ENCODE data around the gene CNTN5.

DNA sequence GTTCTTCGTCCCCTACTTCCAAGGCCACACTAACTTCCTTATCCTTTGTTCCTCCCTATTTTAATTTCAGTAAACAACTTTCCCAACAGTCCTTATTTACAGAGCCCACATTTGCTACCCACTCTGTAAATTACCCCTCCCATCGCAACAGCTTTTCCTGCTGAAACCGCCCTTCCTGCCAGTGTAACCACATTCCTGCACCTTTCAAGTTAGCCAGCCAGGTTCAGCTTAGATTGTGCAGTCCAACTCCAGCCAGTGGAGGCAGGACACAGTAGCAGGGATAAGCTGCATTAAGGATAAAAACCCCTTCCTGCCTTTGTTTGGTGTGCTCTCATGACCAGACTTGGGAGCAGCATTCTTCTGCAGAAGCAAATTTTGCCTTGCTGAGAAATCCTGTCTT, 898.0 kb downstream of the CNTN5 start:
- TF ChIP-seq, protein P1, sequence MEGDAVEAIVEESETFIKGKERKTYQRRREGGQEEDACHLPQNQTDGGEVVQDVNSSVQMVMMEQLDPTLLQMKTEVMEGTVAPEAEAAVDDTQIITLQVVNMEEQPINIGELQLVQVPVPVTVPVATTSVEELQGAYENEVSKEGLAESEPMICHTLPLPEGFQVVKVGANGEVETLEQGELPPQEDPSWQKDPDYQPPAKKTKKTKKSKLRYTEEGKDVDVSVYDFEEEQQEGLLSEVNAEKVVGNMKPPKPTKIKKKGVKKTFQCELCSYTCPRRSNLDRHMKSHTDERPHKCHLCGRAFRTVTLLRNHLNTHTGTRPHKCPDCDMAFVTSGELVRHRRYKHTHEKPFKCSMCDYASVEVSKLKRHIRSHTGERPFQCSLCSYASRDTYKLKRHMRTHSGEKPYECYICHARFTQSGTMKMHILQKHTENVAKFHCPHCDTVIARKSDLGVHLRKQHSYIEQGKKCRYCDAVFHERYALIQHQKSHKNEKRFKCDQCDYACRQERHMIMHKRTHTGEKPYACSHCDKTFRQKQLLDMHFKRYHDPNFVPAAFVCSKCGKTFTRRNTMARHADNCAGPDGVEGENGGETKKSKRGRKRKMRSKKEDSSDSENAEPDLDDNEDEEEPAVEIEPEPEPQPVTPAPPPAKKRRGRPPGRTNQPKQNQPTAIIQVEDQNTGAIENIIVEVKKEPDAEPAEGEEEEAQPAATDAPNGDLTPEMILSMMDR (IDR thresholded peaks at IDR 0.05): no peak
- no peak for TF ChIP-seq EZH2phosphoT487 (IDR thresholded peaks at IDR 0.05; ENCODE audit: borderline replicate concordance, low read depth)
- TF ChIP-seq RFX5 (IDR thresholded peaks at IDR 0.05; ENCODE audit: low read length): no peak
- TF ChIP-seq FOXJ3 (CRISPR knock-in tag; IDR thresholded peaks at IDR 0.05): no peak
- TF ChIP-seq, protein P2, sequence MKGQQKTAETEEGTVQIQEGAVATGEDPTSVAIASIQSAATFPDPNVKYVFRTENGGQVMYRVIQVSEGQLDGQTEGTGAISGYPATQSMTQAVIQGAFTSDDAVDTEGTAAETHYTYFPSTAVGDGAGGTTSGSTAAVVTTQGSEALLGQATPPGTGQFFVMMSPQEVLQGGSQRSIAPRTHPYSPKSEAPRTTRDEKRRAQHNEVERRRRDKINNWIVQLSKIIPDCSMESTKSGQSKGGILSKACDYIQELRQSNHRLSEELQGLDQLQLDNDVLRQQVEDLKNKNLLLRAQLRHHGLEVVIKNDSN (IDR thresholded peaks at IDR 0.05; ENCODE audit: borderline replicate concordance, low read depth): no peak

Measured in SK-N-SH (cell line).